Hematopoietic multipotent progenitor cell treated with erythropoietin and hydrocortisone succinate and interleukin-3 and kit ligand, for 4 days (in vitro differentiated cells): ENCODE results near the gene SDK1.
"Not testable (repeated sequence)": the region's sequence is repeated elsewhere in the genome, so short reads cannot be mapped to it uniquely, and the experiment has no call there.

Source experiments
- DNase-seq: peaks from one replicate; pipeline ENCODE4 v3.0.0-alpha.2; 2015

The SDK1 gene

DNA sequence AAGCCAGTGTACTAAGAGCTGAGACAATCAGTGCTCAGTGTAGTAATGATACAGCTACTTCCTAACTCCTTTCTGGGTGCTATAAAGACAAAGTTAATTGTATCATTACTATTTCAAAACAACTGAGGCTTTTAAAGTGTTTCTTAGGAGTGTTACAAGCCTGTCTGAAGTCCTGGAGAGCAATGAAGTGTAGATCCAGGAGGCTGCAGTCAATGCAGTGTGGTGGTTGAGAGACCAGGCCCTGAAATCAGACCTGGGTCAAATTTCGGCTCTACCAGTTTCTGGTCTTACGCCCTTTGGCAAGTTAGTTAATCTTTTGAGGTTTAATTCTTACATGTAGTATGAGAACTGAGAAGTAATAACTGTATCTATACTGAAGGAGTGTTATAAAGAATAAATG lies 387.0 kb downstream of the SDK1 start:
- DNase-seq, result no peak

GRCh38 chr7:3688842-3689241 lies 387.8 kb downstream of the SDK1 start:
- no peak for DNase-seq

DNA sequence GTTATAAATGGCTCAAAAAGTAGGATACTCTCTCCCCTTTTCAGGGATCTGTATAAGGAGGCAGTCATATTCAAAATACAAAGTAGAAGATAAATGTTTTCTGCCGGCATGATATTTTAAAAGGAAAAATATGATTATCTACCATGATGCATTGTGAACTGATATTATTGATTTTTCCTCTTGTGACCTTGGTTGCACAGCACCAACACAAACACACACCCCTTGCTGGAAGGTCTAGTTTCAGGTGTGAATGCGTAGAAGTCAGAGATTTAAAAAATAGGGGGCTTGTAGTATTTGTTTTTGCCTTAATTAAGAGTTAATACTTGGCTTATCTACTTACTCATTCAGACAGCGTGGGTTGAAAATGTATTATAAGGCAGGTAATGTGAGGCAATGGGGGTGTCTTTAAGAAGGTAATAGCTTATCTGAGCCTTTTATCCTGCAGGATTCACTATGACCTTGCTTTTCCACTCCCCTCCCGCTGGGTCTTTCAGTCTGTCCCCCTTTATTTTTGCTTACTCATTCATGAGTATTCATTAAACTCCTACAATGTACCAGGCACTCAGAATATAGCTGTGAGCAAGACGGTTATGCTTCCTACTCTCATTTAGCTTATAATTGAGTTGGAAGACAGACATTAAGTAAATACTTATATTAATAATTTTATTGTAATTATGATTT lies 390.6 kb downstream of the SDK1 start:
- DNase-seq, result no peak

DNA sequence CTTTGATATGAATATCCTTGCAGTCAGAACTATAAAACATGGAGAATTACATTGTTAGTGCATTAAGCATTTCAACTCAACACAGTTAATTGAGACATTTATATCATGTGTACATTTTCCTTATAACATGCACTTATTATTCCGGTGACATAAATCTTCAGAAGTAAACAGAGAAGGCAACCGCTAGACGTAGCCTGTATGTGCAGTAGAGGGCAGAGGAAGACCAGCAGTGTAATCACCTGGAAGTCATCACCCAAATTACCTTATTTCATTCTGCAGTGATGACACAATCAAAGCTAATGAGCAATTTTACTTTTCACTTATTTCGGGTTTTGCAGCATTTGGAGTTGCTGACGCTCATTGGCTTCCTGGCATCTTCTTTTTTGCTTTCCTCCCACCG lies 394.6 kb downstream of the SDK1 start:
- DNase-seq, result no peak

GRCh38 chr7:3696113-3696512 lies 395.1 kb downstream of the SDK1 start:
- no peak for DNase-seq

GRCh38 chr7:3697472-3697871 lies 396.4 kb downstream of the SDK1 start:
- DNase-seq, result no peak

GRCh38 chr7:3705258-3705657 lies 404.2 kb downstream of the SDK1 start:
- no peak for DNase-seq

DNA sequence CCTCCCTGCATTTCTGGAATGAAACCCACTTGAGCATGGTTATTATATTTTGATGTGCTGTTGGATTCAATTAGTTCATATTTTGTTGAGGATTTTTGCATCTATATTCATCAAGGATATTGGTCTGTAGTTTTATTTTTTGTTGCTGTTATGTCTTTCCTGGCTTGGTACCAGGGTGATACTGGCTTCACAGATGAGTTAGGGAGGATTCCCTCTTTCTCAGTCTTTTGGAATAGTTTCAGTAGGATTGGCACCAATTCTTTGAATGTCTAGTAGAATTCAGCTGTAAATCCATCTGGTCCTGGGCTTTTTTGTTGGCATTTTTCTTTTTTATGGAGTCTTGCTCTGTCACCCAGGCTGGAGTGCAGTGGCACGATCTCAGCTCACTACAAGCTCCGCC lies 405.0 kb downstream of the SDK1 start:
- not testable (repeated sequence) for DNase-seq

DNA sequence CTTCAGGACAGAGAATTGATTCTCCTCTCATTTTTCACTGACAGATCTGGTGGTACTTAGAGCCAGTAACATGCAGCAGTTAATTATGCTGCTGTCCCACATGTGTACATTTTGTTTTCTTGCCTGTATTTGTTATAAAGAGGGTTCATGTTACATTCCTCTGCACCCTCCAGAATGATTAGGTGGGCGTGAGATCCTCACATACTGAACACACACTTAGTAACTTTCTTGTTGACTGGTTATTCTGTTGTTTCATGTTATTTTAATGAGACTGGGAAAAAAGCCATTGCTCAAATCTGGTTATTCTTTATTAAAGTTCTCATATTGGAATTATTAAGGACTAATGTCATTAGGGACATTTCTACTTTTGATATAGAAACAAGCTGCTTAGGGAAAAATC lies 409.1 kb downstream of the SDK1 start:
- DNase-seq, result no peak

DNA sequence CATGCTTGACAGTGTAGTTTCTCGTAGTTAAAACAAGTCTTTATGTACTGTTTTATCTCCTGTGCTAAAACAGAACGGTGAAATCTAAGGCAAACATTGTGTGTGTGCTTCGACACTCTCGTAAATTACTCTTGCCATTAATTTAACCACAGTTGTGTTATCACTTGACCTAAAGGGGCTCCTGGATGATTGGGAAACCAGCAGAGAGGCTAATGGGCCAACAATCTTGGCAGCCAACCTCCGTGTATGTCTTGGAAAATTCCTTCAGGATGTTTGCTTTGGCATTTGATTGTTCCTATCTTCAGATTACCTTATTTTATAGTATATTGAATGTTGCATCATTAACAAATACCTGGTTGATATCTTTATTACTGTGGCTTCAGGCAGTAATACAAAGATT lies 409.5 kb downstream of the SDK1 start:
- DNase-seq, result no peak

DNA sequence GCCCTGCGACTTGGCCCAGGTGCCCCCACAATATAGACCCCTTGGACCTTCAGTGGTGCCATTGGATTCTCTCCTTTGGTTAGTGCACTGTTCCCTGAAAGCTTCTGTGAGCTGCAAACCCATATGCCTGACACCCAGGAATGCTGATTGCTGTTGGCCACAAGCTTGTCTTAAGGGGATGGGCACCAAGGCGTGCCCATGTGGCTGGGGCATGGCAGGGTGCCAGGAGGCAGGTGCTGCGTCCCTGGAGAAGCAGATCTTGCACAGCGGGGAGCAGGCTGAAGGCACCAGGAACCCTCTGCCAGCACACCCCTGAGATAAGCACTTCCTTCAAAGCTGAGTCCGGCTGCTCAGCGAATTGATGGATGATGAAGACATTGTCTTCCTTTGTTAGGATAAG lies 411.8 kb downstream of the SDK1 start:
- DNase-seq, result no peak

- DNase-seq, result no peak
Observed at GRCh38 chr7:3721422-3721821, 420.4 kb downstream of the SDK1 start.

DNA sequence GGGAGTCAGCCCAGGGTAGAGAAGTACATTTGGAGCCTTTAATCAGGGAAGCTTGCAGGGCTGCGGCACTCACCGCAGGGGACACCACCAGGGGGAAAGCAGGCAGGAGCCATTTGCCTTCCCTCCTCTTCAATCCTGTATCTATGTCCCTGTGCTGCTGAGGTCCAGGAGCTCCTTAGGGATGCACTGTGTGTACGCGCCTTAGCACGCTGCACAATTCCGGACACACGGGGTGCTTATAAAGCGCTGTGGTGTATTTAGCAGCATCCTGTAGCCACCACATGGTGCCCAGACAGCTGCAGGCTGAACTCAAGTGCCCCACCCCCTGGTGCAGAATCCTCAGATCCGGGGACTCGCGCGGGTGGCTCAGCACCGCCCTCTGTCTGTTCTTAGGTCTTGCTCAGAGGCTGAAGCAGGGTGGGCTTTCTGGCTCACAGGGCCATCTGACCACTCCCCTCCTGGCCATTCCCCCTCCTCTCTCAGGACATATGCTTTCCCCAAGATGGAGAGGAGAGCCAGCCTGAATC lies 421.4 kb downstream of the SDK1 start:
- peak; percentile 2 for DNase-seq

DNA sequence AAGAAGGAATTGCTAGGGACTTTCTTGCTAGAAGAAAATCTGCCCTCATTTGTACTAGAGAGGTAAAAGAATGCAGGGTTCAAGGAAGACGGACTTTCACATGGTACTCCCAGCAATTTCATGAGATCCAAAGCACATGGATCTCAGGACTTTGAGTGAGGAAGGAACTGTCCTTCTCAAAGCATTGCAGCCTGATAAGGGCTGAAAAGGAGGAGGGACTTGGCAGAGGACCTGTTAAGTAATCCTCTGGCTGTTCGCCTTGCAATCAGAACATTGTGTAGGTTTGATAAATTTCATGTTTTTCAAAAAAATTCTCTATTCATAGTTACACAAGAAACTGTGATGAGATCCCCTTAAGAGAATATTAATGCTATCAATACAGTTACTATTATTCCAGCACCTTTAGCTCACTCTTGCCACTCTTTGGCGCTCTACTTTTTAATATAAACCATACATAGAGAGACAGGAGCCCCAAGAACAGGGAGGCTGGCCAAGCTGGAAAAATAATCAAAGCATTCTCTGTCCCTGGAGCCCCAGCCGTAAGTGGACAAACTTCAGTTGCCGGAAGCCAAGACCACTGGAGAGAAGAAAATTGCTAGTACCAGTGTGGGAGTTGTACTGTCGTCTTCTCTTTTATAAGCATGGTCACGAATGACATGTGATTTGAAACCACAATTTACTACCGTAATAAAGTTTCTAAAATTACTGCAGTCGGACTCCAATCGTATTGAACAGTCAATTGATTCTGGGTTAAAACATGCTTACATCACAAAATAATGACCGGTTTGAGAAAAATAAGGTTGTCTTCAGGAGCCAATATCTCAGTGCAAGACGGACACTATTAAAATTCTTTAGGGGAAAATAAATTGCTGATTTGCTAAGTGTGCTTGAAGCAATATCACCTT lies 424.4 kb downstream of the SDK1 start:
- no peak for DNase-seq

- no peak for DNase-seq
Observed at GRCh38 chr7:3730276-3730675, 429.2 kb downstream of the SDK1 start.

DNA sequence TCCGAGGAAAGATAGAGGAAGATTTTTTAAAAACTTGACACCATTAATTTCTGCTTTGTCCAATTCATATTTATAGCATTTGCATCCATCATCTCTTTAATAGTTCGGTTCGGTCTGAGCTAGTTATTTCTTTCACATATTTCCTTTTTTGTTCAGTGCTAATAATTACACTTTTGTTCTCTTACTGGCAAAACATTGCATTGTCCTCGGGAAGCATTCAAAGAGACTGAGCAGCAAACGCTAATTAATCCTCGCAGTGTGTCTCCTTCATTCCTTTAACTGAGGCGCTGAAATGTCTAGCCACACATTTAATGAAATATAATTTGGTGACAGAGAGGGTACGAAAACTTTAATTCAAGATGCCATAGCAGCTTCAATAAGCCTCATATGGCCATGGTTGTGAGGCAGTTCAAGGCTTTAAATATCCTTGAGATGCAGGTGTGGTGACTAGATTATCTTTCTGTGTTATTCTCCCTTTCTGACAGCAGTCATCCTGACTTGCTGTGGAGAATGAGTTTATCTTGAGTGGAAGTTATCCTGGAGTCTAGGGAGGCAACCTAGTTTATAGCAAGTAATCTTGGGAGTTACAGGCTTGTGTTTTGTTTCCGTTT lies 431.4 kb downstream of the SDK1 start:
- DNase-seq, result no peak

DNA sequence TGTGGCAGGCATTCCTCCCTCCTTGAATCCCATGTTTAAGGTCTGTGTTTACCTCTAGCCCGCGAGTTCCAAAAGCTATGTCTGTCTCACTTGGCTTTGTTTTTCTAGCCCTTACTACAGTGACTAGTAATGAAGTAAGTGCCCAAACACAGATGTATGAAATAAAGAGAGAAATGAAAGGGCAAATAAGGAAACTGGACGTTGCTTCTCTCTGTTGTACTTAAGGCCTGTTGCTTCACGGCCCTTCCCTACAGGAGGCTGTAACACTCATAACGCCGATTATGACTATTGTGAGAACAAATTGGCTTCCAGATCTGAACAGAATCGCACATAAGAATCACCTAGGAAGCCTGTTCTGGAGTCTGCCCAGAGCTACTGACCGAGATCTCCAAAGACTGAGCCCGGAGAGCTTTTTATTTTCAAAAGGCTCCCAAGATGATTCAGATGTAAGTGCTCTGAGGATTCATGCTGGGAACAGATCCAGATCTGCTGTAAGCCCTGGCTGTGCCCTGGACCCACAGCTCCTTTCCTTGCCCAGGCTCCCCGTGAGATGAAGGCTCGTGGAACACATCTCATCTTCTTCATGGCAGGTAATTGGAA lies 432.6 kb downstream of the SDK1 start:
- DNase-seq, result no peak

GRCh38 chr7:3738964-3739363 lies 437.9 kb downstream of the SDK1 start:
- DNase-seq, result no peak

DNA sequence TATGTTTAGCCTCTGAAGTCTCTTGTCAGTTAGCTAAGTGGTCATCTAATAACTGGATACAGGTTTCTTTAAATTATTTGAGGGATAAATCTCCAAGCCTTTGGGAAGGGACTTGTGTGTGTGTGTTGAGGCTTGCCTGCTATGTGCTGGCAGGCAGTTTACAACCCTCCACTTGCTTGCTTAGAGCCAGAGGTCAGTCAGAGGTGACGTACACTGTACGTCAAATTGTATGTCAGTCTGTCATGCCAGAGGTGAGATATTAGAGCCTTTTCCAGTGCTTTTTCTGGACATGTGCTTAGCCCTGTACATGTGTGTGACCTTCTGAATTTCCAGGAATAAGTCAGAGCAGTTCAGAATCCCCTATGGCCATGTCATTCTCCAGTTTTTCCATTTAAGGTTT lies 438.9 kb downstream of the SDK1 start:
- DNase-seq, result no peak

- DNase-seq, result peak; percentile 24
Observed at GRCh38 chr7:3747467-3747866, 446.4 kb downstream of the SDK1 start.

DNA sequence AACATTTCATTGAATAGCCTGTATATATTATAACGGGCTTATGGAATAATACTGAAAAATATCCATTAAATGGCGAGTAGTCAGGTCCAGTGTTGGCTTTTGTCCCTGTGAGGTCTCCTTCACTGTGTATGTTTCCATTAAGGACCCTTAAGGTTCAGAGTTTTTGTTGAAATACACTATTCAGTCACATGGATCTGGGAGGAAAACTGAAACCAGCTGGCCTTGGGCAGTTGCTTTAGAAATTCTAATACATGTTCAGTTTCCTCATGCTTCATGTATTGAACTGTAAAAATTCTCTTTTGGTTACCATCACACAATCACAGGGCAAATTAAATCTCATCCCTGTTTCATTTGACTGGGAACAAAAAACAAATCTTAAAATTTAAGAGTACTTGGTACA lies 447.3 kb downstream of the SDK1 start:
- no peak for DNase-seq

DNA sequence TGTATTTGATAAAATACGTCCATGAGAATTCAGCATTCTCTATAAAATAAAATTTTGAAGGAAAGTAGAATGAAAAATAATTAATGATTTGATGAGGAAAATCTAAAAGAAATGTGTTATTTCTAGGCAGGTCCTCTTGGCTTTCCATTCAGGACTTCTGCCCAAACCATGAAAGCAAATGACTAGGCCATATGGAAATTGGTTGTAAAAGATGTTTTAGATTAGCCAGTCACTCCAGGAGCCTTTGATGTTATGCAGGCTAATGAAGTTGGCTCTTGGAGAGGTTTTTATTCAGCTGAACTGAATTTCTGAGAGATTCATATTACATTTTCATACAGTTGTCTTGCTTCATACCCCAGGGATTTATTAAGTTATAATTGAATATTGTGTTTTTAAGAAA lies 452.8 kb downstream of the SDK1 start:
- DNase-seq, result no peak
